Hematopoietic multipotent progenitor cell treated with erythropoietin and hydrocortisone succinate and interleukin-3 and kit ligand, for 8 days (in vitro differentiated cells): Measurements from ENCODE around the gene ELOB.
"Not testable (repeated sequence)": the region's sequence is repeated elsewhere in the genome, so short reads cannot be mapped to it uniquely, and the experiment has no call there.

ENCODE experiments used
- DNase-seq: peaks from one replicate; pipeline ENCODE4 v3.0.0-alpha.2; 2015

ELOB gene

DNA sequence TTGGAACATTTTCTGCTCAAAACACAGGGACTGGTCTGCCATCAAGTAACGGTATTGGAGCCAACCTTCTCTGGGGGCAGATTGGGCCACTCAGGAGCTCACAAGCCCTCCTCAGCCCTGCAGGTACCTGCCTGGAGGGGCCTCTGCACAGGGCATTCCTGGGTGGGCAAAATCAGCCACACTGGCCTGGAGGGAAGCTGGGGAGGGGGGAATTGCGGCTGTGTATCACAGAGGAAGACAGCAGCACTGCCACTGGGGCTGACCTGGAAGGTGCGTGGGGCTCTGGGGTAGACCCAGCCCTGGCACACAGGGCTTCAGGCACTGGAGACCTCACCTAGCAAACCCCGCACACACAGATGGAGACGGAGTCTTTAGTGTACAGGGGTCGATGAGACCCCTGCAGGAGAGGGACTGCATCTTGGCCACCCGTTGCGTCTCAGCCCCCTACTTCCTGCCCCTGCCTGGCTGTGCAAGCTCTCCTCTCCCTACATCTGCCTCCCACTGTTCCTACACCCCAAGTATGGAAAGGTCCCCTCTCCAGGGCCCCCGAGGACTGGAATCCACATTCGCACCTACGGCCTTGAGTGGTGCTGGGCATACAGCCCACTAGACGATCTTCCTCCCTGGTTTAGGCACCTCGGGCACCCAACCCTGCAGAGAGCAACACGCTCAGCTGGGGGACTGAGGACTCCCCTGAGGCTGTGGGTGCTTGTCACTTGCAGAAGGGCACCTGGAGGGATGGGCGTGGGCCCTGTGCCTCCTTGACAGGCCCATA lies 31.8 kb downstream of the ELOB start:
- DNase-seq, result no peak

DNA sequence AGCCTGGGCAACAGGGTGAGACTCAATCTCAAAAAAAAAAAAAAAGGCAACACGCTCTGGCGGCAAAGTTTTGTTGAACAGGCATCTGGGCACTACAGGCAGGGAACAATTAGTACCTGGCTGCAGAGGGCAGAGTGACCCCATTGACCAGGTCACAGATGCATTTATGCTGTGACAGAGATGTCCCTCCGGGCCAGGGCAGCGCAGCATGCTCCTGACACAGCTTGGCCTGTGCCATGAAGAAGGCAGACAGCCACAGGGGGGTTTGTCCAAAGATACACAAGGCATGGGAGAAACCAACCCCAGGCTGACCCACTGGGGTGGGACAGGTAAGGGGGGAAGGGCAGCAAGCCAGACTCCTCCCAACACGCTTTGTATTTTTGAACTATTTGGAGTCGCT lies 32.4 kb downstream of the ELOB start:
- no peak for DNase-seq

DNA sequence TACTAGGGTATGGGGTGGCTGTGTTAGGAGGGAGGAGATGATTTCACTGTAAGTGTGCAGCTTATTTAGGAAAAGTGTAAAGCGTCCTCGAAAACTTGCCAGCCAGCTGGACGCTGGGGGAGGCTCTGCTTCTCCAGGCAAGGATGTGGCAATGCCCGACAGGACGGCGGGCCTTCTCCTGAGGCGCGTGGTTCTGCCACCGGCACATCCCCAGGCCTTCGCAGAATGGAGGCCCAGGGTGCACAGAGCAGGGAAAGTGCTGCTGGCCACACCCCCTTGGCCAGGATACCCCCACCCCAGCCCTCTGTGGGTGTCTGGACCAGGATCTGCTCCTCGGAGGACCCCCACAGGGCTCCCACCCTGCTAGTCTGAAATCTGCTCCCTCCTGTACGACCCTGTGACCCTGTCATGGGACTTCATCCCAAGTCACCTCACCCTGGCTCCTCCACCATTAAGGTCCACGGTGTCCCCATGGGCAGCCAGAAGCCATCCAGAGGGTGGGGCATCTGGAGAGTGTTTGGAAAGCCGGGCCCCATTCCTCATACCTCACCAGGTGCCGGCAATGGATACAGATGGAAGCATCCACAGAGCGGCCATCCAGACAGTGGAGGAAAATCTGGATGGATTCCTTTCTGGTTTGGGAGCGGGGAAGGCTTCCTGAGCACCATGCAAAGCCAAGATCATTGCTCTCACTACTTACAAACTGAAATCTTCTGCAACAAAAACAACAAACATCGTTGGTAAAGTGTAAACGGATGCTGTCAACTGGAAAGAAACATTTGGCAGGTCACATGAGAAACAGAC lies 33.9 kb downstream of the ELOB start:
- DNase-seq, result no peak

DNA sequence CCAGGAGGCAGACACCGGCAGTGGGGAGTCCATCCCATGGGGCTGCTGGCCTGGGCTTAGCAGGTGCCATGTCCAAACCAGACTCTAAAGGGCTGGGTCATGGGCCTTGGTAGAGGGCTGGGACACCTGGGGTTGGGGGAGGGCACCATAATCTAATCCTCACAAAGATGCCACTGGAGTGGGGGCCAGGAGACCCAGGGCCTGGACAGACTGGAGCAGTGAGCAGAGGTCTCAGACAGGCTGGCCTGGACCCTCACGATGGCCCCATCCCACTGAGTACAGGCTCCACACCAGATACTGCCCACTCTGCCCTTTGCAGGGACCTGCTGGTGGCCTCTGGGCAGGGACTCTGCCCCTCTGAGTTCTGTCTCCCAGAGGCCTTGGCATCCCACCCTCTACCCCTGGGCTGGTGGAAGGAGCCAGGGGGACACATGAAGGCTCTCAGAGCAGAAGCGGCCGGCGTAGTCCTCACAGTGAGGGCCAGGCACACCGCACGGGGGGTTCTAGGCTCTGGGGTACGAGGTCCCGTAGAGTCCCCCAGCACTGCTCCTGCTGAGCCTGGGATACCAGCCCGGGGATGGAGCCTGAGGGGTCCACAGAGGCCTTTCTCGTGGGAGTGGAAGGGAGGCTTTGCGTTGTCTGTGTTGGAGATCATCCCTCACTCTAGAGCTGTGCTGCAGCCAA lies 34.6 kb downstream of the ELOB start:
- DNase-seq, result no peak

DNA sequence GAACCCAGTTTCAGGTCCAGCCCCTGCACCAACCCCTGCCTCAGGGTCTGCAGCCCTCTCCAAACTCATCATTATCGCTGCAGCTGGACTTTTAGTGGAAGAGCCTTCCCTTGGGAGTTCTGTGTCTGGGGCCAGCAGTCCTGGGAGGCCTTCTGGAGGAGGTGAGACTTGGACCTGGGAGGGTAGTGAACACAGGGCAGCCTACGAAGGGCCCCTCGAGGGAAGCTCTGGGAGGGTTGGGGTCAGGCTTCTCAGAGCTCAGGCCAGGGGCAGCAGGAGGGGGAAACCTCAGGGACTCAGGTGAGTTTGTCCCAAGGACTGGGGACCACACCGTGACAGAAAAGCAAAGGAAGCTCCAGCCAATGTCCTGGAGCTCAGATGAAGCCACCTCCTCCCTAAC lies 35.9 kb downstream of the ELOB start:
- DNase-seq, result no peak

DNA sequence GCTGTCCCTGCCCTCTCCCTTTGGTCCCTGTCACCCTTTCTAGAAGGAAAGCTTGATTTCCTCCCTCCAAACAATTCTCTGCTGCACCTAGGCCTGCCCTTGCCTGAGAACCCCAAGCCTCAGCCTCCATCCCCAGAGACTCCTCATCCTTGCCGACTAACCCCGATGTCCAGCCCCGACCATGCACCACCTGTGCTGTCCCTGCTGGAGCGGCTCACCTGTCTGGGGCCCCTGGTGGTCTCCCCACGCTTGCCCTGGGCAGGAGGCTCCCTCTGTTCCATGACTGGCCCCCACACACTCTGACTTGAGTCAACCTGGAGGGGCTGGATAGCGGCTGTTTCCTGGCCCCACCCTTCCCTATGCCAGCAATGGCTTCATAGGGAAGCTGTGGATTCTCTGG lies 36.6 kb downstream of the ELOB start:
- no peak for DNase-seq

DNA sequence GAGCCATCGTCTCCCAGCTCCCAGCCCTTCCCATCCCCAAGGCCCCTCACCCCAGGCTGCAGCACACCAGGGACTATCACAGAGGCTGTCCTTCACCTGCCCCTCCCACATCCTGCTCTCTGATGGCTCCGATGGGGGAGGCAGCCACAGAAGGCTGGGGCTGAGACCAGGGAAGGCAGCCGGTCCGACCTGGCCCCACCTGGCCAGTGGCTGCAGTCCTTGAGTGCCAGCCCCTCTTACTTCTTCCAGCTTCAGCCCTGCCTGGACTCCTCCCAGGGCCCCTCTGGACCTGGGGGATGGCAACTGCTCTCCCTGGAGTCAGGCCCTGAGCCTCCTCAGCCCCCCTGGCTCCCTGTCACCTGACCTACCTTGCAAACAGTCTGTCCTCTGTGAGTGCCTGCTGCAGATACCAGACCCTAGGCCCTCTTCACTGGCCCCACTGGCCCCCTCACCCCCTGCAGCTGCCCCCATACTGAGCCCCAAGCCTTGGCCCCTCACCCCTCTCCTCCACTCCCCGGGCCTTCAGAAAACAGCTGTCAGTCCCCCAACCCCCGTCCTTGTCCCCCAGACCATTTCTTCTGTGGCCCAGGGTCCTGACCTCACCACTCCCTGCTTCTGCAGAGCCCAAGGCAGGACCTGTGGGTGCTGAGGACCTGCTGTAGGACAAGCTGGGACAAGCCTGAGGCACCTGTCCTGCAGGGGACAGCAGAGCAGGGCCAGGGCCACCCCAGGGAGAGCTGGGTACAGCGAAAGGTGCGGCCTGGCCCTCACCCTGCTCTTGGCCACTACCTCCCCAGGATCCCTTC lies 37.3 kb downstream of the ELOB start:
- DNase-seq, result no peak

DNA sequence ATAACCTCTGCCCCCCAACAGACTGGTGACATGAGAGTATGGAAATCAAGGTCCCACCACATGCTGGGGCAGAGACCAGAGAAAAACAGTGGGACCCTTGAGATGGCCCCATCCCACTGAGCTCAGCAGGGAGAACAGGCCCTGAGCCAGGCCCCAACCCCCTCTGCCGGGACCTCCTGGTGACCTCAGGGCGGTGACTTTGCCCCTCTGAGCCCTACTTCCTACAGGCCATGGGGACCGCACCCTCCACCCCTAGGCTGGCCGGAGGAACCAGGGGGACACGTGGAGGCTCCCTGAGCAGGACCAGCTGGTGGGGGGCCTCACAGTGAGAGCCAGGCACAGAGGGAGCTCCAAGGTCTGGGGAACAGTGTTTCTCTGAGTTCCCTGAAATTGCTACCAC lies 38.5 kb downstream of the ELOB start:
- DNase-seq, result no peak

DNA sequence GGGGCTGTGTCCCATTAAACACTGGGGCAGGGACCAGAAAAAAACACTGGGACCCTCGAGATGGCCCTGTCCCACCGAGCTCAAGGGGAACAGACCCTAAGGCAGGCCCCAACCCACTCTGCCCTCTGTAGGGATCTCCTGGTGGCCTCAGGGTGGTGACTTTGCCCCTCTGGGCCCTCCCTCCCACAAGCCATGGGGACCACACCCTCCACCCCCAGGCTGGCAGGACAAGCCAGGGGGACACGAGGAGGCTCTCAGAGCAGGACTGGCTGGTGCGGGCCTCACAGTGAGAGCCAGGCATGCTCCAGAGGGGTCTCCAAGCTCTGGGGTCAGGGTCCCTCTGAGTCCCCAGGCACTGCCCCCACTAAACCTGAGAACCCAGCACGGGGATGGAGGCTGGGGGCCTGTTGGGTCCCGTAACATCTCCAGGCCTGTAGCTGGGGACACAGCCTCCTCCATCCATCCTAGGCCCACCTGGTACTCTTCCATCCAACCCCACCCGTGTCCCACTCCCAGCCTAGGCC lies 39.1 kb downstream of the ELOB start:
- DNase-seq, result no peak

DNA sequence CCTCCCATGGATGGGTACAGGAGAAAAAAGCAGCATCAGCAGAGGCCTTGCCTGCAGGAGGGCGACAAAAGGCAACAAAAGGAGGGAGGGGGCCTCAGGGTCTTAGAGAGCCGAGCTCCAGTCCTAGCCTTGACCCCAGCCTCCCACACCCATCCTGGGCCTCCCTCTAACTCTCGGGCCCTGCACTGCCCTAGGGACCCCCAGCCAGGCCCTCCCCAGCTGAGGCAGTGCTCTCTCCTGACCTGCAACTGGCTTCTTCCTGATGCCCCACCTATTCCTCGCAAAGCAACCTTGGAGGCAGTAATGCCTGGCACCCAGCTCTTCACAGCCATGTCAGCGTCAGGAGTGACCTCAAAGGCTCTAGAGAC lies 39.9 kb downstream of the ELOB start:
- DNase-seq, result no peak

DNA sequence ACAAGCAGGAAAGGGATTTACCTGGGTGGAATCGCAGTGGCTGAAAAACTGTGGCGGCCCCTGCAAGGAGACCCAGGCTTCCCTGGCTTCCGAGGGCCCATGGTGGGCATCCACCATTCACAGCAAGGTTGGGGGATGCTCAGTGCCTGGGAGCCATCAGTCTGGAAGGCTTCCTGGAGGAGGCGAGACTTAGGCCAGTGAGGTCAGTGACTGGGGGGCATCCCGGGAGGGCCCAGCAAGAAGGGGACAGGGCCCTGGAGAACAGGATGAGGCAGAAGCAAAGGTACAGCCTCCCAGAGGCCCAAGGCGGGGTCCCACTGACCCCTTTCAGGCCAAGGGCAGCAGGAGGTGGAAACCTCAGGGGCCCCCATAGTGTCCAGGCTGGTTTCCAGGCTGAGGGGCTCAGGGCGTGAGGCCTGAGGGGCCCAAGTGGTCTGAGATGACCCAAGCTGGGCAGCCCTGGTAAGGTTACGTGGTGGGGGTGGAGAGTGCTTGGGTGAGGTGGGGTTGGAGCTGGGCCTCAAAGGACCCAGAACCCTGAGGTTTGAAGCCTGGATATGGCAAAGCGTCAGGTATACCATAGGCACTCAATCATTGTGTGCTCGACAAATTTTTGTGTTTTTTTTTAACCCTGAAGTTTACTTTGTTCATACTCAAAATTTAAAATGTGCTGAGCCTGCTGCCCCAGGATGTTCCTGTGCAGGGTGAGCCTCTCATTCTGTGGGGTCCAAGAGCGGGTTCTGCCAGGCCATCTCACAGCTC lies 40.4 kb downstream of the ELOB start:
- no peak for DNase-seq

DNA sequence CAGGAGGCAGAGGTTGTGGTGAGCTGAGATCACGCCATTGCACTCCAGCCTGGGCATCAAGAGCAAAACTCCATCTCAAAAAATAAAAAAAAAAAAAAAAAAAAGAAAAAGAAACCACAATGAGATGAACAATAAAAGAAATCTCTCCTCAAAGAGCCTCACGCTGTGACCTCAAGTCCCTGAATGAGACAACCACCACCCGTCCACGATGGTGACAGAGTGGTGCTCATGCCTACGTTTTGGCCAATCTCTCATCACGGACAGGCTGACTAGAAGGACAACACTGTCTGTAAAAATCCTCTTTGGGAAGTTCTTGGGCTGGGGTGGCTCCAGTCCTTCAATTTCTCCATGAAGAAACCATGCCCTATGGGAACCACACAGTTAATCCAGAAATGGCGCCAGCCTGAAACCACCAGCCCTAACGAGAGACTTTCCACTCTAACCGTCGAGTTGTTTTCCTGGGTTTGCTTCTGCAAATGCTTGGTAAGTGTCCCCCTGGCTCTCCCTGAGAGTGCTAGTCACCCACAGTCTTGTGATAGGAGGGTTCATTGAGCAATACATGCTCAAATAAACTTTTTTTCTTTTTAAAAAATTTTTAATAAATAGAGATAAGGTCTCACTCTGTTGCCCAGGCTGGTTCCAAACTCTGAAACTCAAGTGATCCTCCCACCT lies 42.1 kb downstream of the ELOB start:
- no peak for DNase-seq

DNA sequence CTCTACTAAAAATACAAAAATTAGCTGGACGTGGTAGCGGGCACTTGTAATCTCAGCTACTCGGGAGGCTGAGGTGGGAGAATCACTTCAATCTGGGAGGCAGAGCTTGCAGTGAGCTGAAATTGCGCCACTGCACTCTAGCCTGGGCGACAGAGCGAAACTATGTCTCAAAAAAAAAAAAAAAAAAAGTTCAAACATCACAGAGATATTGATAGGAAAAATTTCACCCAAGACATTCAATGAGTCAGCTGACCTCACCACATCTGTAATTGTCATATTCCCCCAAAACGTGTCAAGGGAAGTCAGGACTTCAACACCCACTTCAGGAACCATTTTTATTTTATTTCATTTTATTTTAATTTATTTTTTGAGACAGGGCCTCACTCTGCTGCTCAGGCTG lies 49.0 kb downstream of the ELOB start:
- DNase-seq, result no peak

DNA sequence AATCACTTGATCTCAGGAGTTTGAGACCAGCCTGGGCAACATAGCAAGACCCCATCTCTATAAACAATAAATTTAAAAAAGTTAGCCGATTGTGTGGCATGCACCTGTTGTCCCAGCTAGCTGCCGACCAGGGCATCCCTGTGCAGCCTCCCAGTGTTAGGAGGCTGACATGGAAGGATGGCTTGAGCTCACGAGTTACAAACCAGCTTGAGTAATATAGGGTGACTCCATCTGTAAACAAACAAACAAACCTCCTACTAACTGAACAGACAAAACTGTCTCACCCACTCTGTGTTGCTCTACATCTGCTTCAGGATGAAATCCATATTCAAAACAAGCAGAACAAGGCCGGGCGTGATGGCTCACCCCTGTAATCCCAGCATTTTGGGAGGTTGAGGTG lies 50.2 kb downstream of the ELOB start:
- no peak for DNase-seq

DNA sequence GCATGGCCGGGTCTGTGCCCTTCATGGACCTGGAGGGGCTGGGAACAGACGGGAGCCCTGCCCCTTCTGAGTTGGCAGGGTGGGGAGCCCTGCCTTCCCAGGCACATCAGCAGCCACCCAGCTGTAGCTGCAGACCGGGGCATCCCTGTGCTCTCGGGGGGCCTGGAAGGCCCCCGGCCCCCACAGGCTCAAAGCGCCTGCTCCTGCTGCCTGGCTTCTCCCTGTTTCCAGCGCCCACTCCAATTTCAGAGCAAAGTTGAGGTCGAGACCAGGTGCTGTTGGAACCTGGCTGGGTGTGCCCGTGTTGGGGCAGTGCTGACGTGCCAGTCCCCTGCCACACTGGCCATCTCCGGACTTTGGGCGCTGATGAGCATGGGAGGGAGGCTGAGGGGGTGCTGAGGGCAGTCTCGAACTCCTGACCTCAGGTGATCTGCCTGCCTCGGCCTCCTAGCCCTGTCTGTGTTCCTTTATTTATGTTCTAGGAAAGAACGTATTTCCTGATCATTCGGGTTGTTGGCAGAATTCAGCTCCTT lies 52.2 kb downstream of the ELOB start:
- DNase-seq, result no peak

DNA sequence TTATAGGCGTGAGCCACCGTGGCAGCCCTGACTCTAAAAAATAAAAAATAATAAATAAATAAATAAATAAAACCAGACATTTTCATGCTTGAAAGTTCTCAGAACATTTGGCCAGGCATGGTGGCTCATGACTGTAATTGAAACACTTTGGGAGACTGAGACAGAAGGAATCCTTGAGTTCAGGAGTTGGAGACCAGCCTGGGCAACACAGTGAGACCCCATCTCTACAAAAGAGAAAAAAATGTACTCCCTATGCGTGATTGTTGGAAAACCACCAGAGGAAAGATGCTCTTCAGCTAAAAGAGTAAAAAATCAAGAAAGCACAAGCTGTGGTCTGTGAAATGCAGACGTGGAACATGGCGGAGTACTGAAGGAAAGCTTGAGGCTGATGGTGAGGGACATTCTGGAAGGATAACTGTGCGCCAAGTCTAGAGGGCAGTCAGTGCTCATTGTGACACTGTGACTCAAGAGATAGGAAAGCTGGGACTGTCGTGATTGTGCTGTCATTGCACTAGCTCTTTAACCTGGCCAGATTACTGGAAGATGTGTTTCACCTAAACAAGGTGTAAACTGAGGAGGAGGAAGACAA lies 52.9 kb downstream of the ELOB start:
- DNase-seq, result no peak

DNA sequence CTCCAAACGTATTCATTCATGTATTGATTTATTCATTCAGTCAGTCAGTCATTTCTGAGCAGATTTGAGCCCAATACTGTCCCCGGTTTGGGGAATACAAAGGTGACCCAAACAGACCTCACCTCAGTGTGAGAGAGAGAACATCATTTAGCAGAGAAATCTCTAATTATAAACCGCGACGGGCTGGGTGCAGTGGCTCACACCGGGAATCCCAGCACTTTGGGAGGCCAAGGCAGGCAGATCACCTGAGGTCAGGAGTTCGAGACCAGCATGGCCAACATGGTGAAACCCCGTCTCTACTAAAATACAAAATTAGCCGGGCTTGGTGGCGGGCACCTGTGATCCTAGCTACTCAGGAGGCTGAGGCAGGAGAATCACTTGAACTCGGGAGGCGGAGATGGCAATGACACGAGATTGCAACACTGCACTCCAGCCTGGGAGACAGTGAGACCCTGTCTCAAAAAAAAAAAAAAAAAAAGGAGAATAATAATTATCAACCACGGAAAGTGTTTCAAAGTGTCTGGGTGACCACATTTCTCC lies 55.4 kb downstream of the ELOB start:
- DNase-seq, result not testable (repeated sequence)
